K562 (cell line): ENCODE measurements around the gene SLC4A5. TPM values are rescaled to one million over a fixed set of nuclear protein-coding genes. Genes with fewer than 3 reads are reported as not detected.

Experiments used
- CBX8 ChIP-seq: fragments of 200-600 bp; sonication (generic); IDR thresholded peaks from 2 replicates; pipeline ENCODE4 v1.6.1; 2012; ENCODE audit warnings: borderline replicate concordance, mixed run types, low read depth, mild to moderate bottlenecking, moderate library complexity, mixed read lengths, low read length, control low read depth, inconsistent platforms; ENCODE audit not compliant: poor library complexity, severe bottlenecking; ENCODE audit errors: extremely low read depth
- CEBPG ChIP-seq, 3 experiments: fragments of 200-800 bp in 1 of 3; sonication (Bioruptor generic) in 1 of 3; sonication (generic) in 1 of 3; formaldehyde crosslinking in 1 of 3; IDR thresholded peaks in 2 of 3; conservative IDR thresholded peaks in 1 of 3; 2 replicates each; pipeline versions ENCODE4 v1.6.1 to v1.8.0; 2016 to 2022; ENCODE audit warnings: missing compliant biosample characterization in 2 of 3, missing genetic modification characterization in 2 of 3, mild to moderate bottlenecking in 1 of 3, missing genetic modification reagents in 1 of 3
- CTBP1 ChIP-seq: fragments of 450-650 bp; IDR thresholded peaks from 2 replicates; pipeline ENCODE4 v1.6.1; 2016; ENCODE audit warnings: borderline replicate concordance
- FOXJ2 ChIP-seq: fragments of 200-800 bp; sonication (Bioruptor generic); IDR thresholded peaks from 2 replicates; pipeline ENCODE4 v1.6.1; 2016; ENCODE audit warnings: missing genetic modification characterization, missing compliant biosample characterization
- HDAC1 ChIP-seq, 2 experiments: fragments of 450-650 bp; IDR thresholded peaks; 2 replicates each; pipeline ENCODE4 v1.6.1; 2016 to 2017; ENCODE audit warnings: inconsistent platforms in 1 of 2, mild to moderate bottlenecking in 1 of 2, moderate library complexity in 1 of 2
- HMGN3 ChIP-seq: IDR thresholded peaks from 2 replicates; pipeline ENCODE4 v1.6.1; 2011; ENCODE audit warnings: borderline replicate concordance, low read depth, mild to moderate bottlenecking, mixed read lengths, low read length; ENCODE audit not compliant: insufficient read length; ENCODE audit errors: extremely low read depth
- KAT7 ChIP-seq: sonication (generic); formaldehyde crosslinking; IDR thresholded peaks from 2 replicates; pipeline ENCODE4 v1.8.0; 2022; ENCODE audit warnings: missing genetic modification reagents, mild to moderate bottlenecking, borderline replicate concordance
- KLF6 ChIP-seq: fragments of 250-450 bp; sonication (Bioruptor Pico); IDR thresholded peaks from 2 replicates; pipeline ENCODE4 v1.4.0; 2020; ENCODE audit warnings: mild to moderate bottlenecking, moderate library complexity, borderline replicate concordance
- MAZ ChIP-seq, 2 experiments: fragments of 450-650 bp in 1 of 2; sonication (generic) in 1 of 2; formaldehyde crosslinking; IDR thresholded peaks in 1 of 2; conservative IDR thresholded peaks in 1 of 2; 2 replicates each; pipeline versions ENCODE4 v1.4.0 to v1.5.0; 2020; ENCODE audit warnings: mild to moderate bottlenecking in 1 of 2, missing genetic modification reagents in 1 of 2
- MTA3 ChIP-seq: fragments of 450-650 bp; formaldehyde crosslinking; IDR thresholded peaks from 2 replicates; pipeline ENCODE4 v1.6.1; 2017; ENCODE audit warnings: mild to moderate bottlenecking, borderline replicate concordance
- NR1H2 ChIP-seq: sonication (generic); formaldehyde crosslinking; IDR thresholded peaks from 2 replicates; pipeline ENCODE4 v1.4.0; 2020; ENCODE audit warnings: mild to moderate bottlenecking, missing genetic modification reagents
- NRF1 ChIP-seq, 2 experiments: fragments of 450-650 bp; IDR thresholded peaks in 1 of 2; conservative IDR thresholded peaks in 1 of 2; 2 replicates each; pipeline ENCODE4 v1.6.1; 2014; ENCODE audit warnings: mild to moderate bottlenecking in 2 of 2
- PPARD ChIP-seq: fragments of 250-450 bp; sonication (Bioruptor Pico); IDR thresholded peaks from 2 replicates; pipeline ENCODE4 v1.8.0; 2022; ENCODE audit warnings: inconsistent platforms, mild to moderate bottlenecking, moderate library complexity
- PRDM10 ChIP-seq: fragments of 450-650 bp; IDR thresholded peaks from 2 replicates; pipeline ENCODE4 v1.6.1; 2018; ENCODE audit not compliant: partially characterized antibody
- SRF ChIP-seq, 2 experiments: fragments of 250-450, 450-650 bp in 1 of 2; sonication (Bioruptor Pico) in 1 of 2; sonication (generic) in 1 of 2; formaldehyde crosslinking; IDR thresholded peaks; 2 replicates each; pipeline versions ENCODE4 v1.5.0 to v1.5.1; 2020 to 2022; ENCODE audit warnings: mild to moderate bottlenecking in 1 of 2, missing genetic modification reagents in 1 of 2
- TBL1XR1 ChIP-seq, 2 experiments: IDR thresholded peaks; 2 replicates each; pipeline ENCODE4 v1.6.1; 2012; ENCODE audit warnings: improper control_type of control experiment in 2 of 2, low read length in 2 of 2, mild to moderate bottlenecking in 1 of 2
- TFAM ChIP-seq: fragments of 250-450 bp; sonication (Bioruptor Pico); conservative IDR thresholded peaks from 2 replicates; pipeline ENCODE4 v1.5.0; 2021; ENCODE audit warnings: mild to moderate bottlenecking, moderate library complexity
- THRB ChIP-seq: fragments of 450-650 bp; formaldehyde crosslinking; conservative IDR thresholded peaks from 2 replicates; pipeline ENCODE4 v1.4.0; 2022; ENCODE audit warnings: mild to moderate bottlenecking, missing genetic modification characterization
- TOE1 ChIP-seq, 2 experiments: fragments of 450-650 bp in 1 of 2; sonication (generic) in 1 of 2; formaldehyde crosslinking in 1 of 2; IDR thresholded peaks; 2 replicates each; pipeline versions ENCODE4 v1.7.1 to v1.8.0; 2016 to 2022; ENCODE audit warnings: borderline replicate concordance in 2 of 2, mild to moderate bottlenecking in 2 of 2, antibody characterized with exemption in 1 of 2, inconsistent platforms in 1 of 2, low read depth in 1 of 2, missing genetic modification reagents in 1 of 2, moderate library complexity in 1 of 2
- ZNF165 ChIP-seq: fragments of 250-450 bp; sonication (Bioruptor Pico); IDR thresholded peaks from 2 replicates; pipeline ENCODE4 v1.4.0; 2020; ENCODE audit warnings: borderline replicate concordance
- ZNF41 ChIP-seq: fragments of 250-450 bp; sonication (Bioruptor Pico); conservative IDR thresholded peaks from 2 replicates; pipeline ENCODE4 v1.4.0; 2020; ENCODE audit warnings: mild to moderate bottlenecking
- polyA plus RNA-seq, 8 experiments: library from polyadenylated mRNA; depleted of rRNA in 4 of 8; stranded (reverse) in 5 of 8; unstranded in 3 of 8; fragments of >200 nt; fragmentation: Nextera tagmentation in 2 of 8; fragmentation: Illumina TruSeq in 1 of 8; extraction: Ambion mirVana in 2 of 8; extraction: Trizol in 1 of 8; gene quantifications; 2 replicates each; pipeline versions ENCODE4 v1.2.1 to v1.2.3, GENCODE V29; 2011 to 2014; ENCODE audit warnings: inconsistent platforms in 1 of 8, missing spikeins in 1 of 8
- total RNA-seq, 7 experiments: library from RNA; depleted of rRNA in 6 of 7; stranded (reverse); fragments of >200 nt in 6 of 7; fragmentation: Illumina TruSeq in 2 of 7; extraction: Trizol in 2 of 7; gene quantifications; 2 replicates each; pipeline versions ENCODE4 v1.2.1 to v1.2.3, GENCODE V29; 2011 to 2021; ENCODE audit warnings: low replicate concordance in 1 of 7

Gene SLC4A5
- total and polyA plus RNA-seq, 9 of the 15 experiments (the other 6 are each of a cell fraction or from before 2014, with no cell fraction given), result 0.03 to 0.77 (median 0.14) TPM; not detected in 1

GRCh38 chr2:74199275-74199701 is 143.9 kb downstream of the SLC4A5 start (continued):
- no peak for TF ChIP-seq NRF1 (conservative IDR thresholded peaks at IDR 0.05 in 1 of 2, IDR thresholded peaks at IDR 0.05 in 1 of 2)
- no peak for TF ChIP-seq ZNF165 (CRISPR knock-in tag)
- no peak for TF ChIP-seq HMGN3
- 0 out of 4 replicates have a peak, but pooled peaks of 1 of the 2 experiments have one; percentile 11 for TF ChIP-seq TBL1XR1 (IDR thresholded peaks at IDR 0.05; ENCODE audit: low read length in 2 of 2)
- peak; percentile 21 for TF ChIP-seq KAT7 (CRISPR knock-in tag)
- TF ChIP-seq TOE1 (IDR thresholded peaks at IDR 0.05; ENCODE audit: borderline replicate concordance), result peak; percentile 28; the same call in 1 of the 2 replicates
- no peak for TF ChIP-seq TOE1 (CRISPR knock-in tag; IDR thresholded peaks at IDR 0.05; ENCODE audit: borderline replicate concordance, low read depth)
- peak; percentile 35; the same call in 1 of the 2 replicates for TF ChIP-seq ZNF41 (CRISPR knock-in tag)
- TF ChIP-seq PPARD, result no peak
- TF ChIP-seq CTBP1, result peak; percentile 14; the same call in 1 of the 2 replicates
- TF ChIP-seq FOXJ2, result 0 out of 2 replicates have a peak, but pooled peaks have one; percentile 7
- TF ChIP-seq MAZ (CRISPR knock-in tag; conservative IDR thresholded peaks at IDR 0.05 in 1 of 2, IDR thresholded peaks at IDR 0.05 in 1 of 2), result peak; percentile 1 to 36; a peak in 2 of 4 replicates
- peak; percentile 18 for TF ChIP-seq PRDM10
- TF ChIP-seq CEBPG (CRISPR knock-in tag; IDR thresholded peaks at IDR 0.05), result no peak
- TF ChIP-seq CEBPG (tag; conservative IDR thresholded peaks at IDR 0.05 in 1 of 2, IDR thresholded peaks at IDR 0.05 in 1 of 2), result peak; percentile 50 to 89; a peak in 3 of 4 replicates
- TF ChIP-seq KLF6 (CRISPR knock-in tag), result 0 out of 2 replicates have a peak, but pooled peaks have one; percentile 78
- 0 out of 4 replicates have a peak, but pooled peaks of 1 of the 2 experiments have one; percentile 6 for TF ChIP-seq SRF (CRISPR knock-in tag; IDR thresholded peaks at IDR 0.05)
- TF ChIP-seq MTA3, result peak; percentile 26; the same call in 1 of the 2 replicates
- no peak for TF ChIP-seq NR1H2 (CRISPR knock-in tag)
- no peak for TF ChIP-seq TFAM (CRISPR knock-in tag)
- TF ChIP-seq HDAC1 (IDR thresholded peaks at IDR 0.05), result peak in 1 of 2 experiments; percentile 66; a peak in 1 of 4 replicates
- no peak for TF ChIP-seq CBX8
- 0 out of 2 replicates have a peak, but pooled peaks have one; percentile 8 for TF ChIP-seq THRB (CRISPR knock-in tag)
